HG03175 (cell line): ENCODE data around the gene FTCD.
"Not testable (repeated sequence)": the region's sequence is repeated elsewhere in the genome, so short reads cannot be mapped to it uniquely, and the experiment has no call there.

ENCODE experiments used
- ATAC-seq: cut with Tn5 transposase; IDR thresholded peaks from one replicate; pipeline ENCODE4 v1.9.1; 2021; ENCODE audit warnings: mild to moderate bottlenecking, moderate library complexity; ENCODE audit not compliant: unreplicated experiment

FTCD gene

GRCh38 chr21:46140352-46141003 is 14.9 kb downstream of the FTCD start:
- ATAC-seq: not testable (repeated sequence)

- no peak for ATAC-seq
These were observed 15.7 kb downstream of the FTCD start for GRCh38 chr21:46139686-46140085.

- ATAC-seq: no peak
These were observed 16.9 kb downstream of the FTCD start for GRCh38 chr21:46138383-46138970.

- no peak for ATAC-seq
These were observed 17.5 kb downstream of the FTCD start for GRCh38 chr21:46137908-46138307.

GRCh38 chr21:46136739-46137349 is 18.5 kb downstream of the FTCD start:
- ATAC-seq: no peak

GRCh38 chr21:46135782-46136395 is 19.5 kb downstream of the FTCD start:
- ATAC-seq: no peak

- ATAC-seq: no peak
These were observed 23.3 kb downstream of the FTCD start for GRCh38 chr21:46131838-46132651.

GRCh38 chr21:46131588-46131837 is 23.9 kb downstream of the FTCD start:
- ATAC-seq: no peak

- ATAC-seq: no peak
These were observed 24.4 kb downstream of the FTCD start for GRCh38 chr21:46130831-46131587.

- no peak for ATAC-seq
These were observed 25.3 kb downstream of the FTCD start for GRCh38 chr21:46129846-46130651.

GRCh38 chr21:46128933-46129571 is 26.3 kb downstream of the FTCD start:
- no peak for ATAC-seq

- ATAC-seq: no peak
These were observed 27.1 kb downstream of the FTCD start for GRCh38 chr21:46128106-46128932.

GRCh38 chr21:46127239-46128105 is 27.9 kb downstream of the FTCD start:
- ATAC-seq: no peak

- no peak for ATAC-seq
These were observed 28.8 kb downstream of the FTCD start for GRCh38 chr21:46126309-46127238.

GRCh38 chr21:46125846-46126301 is 29.5 kb downstream of the FTCD start:
- no peak for ATAC-seq
